Peyer's patch (tissue), 4 donors: ENCODE measurements around the gene LNX2.

Experiments
- POLR2A ChIP-seq, 2 donors: fragments of 450-650 bp; IDR thresholded peaks; one replicate each; pipeline ENCODE4 v1.5.1; 2017; ENCODE audit warnings: antibody characterized with exemption in 2 of 2, mild to moderate bottlenecking in 2 of 2, moderate library complexity in 2 of 2
- TF ChIP-seq, protein P1 (sequence below), 6 experiments: fragments of 450-650 bp in 4 of 6; fragments of 200-600 bp in 2 of 6; sonication (generic) in 1 of 6; IDR thresholded peaks; one replicate each; pipeline ENCODE4 v1.5.1; 2017 to 2019; ENCODE audit warnings: antibody characterized with exemption in 6 of 6, mild to moderate bottlenecking in 3 of 6, moderate library complexity in 1 of 6

DNA sequence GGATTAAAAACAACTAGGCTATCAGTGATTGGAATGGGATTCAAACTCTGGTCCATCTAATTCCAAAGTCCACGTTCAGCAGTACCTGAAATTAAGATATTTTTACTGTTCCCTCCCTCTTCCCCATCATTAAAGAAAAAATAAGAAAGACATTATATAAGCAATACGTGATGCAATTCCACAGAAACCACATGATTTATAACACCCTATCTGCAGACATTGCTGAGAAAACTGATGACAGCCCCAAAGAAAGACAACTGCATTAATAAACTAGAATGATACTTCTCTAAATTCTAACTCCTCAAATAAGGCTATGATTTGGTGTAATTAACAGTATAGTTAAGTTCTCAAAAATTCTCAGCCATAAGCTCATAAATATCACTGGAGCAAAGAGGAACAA lies 19.1 kb downstream of the LNX2 start:
- TF ChIP-seq, protein P1, sequence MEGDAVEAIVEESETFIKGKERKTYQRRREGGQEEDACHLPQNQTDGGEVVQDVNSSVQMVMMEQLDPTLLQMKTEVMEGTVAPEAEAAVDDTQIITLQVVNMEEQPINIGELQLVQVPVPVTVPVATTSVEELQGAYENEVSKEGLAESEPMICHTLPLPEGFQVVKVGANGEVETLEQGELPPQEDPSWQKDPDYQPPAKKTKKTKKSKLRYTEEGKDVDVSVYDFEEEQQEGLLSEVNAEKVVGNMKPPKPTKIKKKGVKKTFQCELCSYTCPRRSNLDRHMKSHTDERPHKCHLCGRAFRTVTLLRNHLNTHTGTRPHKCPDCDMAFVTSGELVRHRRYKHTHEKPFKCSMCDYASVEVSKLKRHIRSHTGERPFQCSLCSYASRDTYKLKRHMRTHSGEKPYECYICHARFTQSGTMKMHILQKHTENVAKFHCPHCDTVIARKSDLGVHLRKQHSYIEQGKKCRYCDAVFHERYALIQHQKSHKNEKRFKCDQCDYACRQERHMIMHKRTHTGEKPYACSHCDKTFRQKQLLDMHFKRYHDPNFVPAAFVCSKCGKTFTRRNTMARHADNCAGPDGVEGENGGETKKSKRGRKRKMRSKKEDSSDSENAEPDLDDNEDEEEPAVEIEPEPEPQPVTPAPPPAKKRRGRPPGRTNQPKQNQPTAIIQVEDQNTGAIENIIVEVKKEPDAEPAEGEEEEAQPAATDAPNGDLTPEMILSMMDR (IDR thresholded peaks at IDR 0.05) = no peak
- TF ChIP-seq POLR2A (IDR thresholded peaks at IDR 0.05) = no peak
